ENCODE data around the gene HLA-DOA.

The HLA-DOA gene

DNA sequence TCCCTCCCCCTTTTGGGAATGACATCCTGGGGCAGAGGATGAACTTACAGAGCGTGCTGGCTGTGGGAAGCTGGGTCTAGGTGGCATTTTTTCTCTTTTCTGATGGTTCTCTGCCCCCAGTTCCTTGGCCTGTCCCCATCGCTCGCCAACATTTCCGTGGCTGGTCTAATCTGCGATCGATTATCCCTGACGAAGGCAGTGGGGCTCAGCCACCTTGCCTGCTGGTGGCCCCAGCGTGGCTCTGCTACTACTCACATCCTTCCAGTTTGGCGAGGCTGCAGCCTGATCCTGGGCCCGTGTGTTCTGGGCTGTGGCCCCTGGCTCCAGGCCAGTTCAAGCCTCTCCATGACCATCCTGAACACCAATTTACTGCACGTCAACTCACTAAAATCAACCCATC lies 6.4 kb upstream of the HLA-DOA start:
- DNase-seq = no peak

DNA sequence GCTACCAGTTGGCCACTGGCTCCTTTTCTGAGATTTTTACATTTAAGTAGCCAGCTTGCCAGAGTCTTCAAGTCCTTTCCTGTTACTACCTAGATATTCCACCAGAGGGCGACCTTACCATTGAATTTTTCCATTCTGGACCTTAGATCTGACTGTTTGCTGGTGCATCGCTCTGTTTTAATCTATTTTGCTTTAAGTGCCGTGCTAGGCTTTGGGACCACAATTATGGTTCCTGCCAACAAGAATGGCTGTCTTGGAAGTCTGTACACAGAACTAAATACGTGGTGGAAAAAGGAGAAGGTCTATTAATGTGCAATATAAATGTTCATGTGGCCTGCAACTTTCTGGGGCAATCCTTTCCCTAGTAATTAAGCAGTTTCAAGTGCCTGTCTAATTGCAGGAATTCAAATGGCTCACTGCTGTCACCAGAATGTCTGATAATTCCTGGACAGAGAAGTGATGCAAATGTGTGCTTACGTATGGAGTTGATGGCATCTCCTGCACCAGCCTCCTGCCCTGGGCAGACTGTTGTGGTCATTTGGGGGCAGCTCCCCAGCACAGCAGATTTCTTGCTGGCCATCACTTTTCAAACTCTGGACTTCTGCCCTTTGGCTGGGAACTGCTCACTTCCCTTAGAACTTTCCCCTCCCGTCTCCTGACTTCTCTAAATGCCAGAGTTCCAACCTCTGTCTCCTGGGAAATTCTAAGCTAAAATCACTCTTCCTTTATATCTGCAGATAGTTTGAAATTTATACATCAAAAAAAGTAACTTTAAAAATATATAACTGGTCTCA lies 5.6 kb upstream of the HLA-DOA start:
- DNase-seq = peak; percentile 83

DNA sequence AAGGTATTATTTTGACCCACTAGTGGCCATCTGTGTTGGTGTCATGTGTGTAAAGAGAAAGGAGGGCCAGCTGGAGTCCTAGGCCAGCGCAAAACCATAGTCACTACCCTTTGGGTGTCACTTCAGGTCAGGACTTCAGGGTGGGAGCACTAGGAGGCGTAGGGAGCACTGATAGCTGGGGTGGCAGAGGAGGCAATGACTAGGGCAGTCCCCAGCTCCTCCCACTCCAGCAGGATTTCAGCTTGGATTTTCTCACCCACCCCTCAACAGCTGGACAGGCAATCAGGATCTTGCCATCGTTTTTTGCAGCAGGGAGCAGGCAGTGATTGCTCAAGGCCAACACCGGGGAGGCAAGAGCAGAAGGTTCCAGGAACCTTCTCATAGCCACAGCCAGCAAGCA lies 4.2 kb upstream of the HLA-DOA start:
- no peak for DNase-seq

DNA sequence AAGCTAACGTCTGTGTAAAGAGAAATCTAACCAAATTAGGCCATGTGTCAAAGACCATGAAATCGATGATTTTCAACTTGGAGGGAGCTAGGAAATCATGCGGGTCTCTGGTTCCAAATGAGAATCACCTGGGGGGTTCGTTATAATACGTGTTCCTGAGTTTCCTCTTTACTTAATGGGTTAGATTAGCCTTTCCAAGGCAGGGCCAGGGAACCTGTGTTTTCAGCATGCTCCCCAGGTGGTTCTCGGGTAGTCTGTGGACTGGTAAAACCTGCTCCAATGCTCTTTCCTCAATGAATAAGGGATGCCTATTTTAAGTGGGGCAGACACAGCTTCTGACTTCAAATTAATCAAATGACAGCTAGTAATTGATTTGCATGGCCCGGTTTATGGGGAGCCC lies 965 bp upstream of the HLA-DOA start:
- DNase-seq = no peak

DNA sequence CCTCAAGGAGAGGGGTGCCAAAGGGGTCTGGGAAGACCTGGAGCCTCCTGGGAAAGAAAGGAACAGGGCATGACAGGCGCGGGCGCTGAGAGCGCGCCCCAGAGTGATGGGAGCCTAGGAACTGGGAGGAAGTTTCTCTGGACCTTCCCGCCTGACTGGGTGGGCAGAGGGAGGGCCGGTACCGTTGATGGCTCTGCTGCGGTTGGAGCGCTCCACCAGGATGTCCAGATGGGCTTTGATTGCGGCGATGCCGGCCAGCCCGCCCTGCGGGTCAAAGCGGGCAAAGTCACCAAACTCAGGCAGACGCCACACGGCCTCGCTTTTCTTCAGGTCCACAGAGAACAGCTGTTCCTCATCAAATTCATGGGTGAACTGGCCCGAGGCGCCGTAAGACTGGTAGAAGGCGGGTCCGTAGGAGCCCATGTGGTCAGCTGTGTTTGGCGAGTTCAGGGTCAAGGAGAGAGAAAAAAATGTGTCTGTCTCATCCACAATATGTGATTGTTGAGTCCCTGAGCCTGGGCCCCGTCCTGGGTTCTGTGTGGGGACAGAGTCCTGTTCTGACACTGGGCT lies 1.5 kb downstream of the HLA-DOA start:
- no peak for DNase-seq

DNA sequence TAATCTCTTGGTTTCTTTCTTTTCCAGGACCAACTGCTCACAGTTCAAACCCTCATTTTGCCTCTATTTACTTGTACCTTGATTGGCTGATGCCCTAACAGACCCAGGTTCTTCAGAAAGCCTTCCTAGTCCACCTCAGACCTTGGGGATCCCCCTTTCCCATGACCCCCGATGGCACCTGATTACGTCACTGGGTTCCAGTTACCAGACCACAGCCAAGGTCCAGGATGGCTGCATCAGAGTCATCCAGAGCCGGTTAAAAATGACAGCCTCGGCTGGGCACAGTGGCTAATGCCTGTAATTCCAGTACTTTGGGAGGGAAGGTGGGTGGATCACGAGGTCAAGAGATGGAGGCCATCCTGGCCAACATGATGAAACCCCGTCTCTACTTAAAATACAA lies 4.5 kb downstream of the HLA-DOA start:
- no peak for DNase-seq

DNA sequence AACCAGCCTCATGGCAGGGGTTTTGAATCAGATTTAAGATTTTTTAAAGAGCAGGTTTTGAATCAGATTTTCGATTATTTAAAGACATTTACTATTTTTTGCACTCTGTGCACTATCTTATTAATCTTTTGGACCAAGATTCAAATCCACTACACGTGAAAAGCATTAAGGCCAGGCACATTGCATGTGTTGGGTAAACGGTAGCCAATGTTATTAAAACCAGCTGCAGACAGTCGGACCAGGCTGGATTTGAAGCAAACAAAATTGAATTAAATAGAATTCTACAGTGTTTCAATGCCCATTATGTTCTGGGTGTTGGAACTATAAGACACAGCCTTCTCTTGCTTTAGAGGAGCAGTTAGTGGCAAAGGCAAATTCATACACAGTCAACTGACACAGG lies 7.7 kb downstream of the HLA-DOA start:
- no peak for DNase-seq

DNA sequence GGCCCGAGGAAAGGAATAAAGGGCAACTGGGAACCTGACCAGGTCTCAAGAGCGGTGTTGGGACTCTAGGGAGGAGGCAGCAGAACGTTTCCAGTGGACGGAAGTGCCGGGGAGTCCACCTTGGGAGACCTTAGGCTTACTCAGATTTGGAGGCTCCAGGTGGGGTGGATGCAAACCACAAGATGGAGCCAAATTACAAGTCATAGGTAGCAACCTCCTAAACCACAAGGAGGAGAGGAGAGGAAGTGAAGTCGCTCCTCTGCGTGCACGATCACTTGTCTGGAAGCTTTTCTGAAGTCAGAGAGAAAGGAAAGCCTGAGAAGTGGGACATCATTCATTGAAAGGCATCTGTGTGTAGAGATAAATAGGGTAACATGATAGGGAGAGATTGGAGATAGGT lies 9.3 kb downstream of the HLA-DOA start:
- DNase-seq = peak; percentile 46

DNA sequence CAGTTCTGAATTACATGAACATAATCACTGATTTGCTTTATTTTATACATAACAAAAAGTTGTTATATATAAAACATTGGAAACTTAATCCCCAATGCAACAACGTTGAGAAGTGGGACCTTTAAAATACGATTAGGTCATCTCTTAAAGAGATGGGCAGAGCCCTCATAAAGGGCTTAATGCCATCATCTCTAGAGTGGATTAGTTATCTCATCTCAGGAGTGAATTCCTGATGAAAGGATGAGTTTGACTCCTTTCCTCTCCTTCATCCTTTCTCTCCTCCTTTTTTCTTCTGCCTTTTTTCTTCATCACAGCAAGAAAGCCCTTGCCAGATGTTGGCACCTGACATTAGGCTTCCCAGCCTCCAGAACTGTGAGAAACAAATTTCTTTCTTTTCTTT lies 13.9 kb downstream of the HLA-DOA start:
- DNase-seq = no peak

DNA sequence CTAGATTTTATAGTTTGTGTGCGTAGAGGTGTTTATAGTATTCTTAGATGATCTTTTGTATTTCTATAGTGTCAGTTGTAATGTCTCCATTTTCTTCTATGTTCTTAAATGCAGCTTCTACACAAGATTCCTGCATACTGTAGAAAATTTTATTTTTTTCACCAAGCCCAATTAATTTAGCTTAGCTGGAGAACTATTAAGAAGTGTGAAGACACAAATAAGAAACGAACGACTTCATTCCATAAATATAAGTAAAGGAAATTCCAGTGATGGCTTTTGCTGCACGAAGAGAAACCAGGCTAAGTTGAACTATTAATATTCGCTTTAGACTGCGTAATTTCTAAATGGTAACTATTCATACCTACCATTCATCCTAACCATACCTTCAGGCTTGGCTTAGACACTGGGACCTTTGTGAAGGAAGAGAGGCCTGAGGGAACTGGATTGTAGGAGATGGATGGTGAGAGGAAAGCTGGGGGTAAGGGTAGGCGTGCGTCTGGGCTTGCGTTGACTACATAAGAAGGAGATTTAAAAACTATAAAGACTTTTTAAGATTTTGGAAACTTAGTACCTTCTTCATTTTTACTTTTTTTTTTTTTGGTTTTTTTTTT lies 15.9 kb downstream of the HLA-DOA start:
- DNase-seq = no peak

DNA sequence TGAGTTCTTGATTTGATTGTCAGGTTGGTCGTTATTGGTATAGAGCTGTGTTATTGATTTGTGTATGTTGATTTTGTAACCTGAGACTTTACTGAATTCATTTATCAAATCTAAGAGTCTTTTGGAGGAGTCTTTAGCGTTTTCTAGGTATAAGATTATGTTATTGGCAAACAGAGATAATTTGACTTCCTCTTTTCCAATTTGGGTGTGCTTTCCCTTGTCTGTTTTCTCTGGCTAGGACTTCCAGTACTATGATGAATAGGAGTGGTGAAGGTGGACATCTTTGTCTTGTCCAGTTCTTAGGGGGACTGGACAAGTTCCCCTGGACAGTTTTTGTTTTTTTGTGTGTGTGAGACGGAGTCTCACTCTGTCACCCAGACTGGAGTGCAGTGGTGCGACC lies 17.4 kb downstream of the HLA-DOA start:
- no peak for DNase-seq

DNA sequence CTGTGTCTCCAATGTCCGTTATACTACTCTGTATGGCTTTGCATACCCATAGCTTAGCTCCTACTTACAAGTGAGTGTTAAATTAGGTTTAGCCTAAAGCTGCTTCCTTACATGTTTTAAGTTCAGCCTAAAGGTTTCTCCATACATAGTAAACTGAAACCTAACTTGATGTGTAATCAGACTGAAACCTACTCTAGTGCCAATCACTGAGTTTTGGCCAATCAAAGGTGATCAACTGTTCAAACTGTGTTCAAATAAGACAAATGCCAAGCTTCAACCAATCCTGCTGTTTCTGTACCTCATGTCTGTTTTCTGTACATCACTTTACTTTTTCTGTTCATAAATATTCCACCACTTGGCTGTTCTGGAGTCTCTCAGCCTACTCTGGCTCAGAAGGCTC lies 20.0 kb downstream of the HLA-DOA start:
- DNase-seq = no peak

DNA sequence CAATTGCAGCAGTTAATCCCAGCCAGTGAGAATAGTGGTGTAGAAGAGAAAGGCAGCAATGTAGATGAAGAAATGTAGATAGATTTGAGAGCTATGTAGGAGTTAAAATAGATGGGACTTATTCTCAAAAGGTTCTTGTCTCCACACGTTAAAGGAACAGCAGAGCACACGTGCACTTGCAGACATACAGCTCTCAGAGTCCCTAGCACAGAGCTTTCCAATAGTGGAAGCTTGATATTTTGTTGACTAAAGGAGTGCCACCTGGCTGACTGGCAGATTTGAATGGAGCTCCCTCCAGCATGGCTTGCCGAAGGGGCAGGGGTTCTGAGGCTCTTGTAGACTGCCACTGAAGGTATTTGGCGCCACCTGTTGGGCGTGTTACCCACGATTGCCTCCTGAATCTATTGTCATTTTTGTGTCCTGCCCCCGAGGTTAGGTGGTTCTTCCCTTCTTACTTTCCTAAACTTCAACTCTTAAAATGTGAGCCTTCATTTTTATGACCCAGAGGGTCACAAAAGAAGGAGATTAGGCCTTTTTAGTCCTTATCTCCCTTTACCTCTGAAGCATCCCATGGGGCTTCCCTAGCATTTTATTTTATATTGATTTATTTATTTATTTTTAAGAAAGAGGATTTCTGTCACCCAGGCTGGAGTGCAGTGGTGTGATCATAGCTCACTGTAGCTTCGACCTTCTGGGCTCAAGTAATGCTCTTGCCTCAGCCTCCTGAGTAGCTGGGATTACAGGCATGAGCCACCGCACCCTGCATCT lies 24.6 kb downstream of the HLA-DOA start:
- peak; percentile 89 for DNase-seq

DNA sequence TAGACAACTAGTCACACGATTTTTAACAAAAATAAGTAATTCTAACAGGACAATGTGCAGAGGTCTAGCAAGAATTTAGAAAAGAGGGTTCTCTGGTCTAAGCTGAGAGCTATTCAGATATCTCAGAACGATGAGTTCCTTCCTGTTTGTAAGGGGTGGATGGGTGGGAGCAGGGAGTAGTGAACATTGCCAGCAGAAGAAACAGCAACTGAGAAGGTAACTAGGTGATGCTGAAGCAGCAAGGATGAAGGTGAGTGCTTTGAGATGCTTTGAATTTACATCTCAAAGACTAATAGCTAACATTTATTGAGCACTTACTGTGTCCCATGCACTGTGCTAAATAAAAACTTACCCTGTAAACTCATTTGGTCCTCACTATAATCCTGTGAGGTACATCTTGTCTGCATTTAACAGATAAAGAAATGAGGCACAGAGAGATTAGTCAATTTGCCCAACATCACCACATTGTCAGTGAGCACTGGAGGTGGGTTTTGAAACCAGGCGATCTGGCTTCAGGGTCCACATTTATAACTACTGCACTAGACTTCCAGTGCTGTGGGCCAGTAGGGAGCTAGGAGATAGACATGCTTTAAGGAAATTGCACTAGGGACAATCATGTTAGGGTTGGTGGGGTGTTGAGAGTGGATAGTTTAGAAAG lies 25.3 kb downstream of the HLA-DOA start:
- no peak for DNase-seq

DNA sequence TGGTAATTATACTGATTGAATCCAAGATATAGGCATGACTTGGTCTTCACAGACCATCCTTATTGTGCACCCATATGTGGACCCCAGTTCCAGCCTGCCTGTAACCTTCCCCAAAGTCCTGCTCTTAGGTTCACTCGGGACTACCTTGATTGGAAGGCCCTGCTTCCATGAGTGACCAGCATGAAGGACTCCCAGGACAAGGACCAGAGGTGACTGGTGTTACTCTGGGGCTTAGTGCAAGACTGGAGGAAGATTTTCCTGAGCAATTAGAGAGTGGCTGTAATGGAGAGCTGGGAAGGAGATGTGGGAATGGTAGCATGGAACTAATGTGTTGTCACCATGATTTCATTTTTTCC lies 25.9 kb downstream of the HLA-DOA start:
- no peak for DNase-seq

DNA sequence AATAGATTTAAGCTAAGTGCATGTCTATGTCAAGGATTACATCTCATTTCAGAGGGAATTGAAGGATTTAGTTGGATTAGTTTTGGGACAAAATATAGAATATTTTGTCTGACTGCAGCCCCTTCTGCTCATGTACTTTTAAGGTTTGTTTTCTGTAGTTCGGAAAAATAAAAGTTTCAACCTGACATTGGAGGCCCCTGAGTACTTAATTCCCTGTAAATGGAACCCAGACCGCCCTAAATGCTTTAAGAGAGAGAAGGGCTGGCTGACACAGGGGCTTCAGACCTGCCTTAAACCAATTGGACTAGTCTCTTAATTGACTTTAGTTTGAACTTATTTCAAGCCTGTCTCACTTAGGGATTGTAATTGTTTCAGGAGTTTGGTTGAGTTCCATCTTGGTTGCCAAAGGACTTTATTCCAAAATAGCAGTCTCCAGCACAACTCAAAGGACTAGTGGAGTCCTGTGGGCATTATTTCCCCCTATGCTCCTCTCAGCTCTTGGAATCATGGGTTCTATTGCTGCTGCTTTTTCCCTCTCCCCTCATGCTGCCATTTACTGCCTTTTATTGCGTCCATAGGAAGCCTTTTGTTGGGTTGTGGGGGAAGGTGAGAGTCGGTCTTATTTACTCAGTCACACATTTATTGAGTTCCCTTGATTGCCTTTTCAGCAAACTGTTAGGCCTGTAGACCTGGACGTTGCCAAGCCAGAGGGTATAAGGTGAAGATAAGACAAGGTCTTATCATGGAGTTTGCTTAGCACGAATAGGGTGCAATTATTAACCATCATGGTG lies 26.5 kb downstream of the HLA-DOA start:
- no peak for DNase-seq

DNA sequence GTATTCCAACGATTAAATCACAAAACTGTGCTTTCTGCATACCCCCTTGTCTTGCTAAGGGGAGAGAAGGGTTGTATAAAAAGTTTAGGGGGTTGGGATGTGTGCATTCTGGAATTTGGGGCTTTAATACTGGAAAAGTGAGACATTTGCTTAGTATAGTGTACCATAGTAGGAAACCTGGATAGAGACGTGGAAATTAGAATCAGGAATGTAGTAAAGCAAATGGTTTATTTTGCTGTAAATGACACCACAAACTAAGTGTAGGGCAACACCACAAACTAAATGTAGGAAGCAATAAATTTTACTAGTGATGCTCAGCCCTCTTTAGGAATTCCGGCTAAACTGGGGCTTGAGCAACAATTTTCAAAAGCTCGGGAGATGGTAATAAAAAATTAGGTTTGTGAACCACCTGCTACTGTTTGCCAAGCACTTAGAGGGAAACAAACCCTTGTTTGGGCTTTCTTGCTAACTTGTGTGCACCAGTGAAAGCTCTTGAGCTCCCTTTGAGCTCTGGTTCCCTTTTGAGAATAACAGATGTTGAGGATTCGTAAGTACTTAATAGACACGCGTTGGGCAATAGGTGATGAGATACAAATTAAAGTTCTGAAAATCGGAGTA lies 27.2 kb downstream of the HLA-DOA start:
- no peak for DNase-seq

DNA sequence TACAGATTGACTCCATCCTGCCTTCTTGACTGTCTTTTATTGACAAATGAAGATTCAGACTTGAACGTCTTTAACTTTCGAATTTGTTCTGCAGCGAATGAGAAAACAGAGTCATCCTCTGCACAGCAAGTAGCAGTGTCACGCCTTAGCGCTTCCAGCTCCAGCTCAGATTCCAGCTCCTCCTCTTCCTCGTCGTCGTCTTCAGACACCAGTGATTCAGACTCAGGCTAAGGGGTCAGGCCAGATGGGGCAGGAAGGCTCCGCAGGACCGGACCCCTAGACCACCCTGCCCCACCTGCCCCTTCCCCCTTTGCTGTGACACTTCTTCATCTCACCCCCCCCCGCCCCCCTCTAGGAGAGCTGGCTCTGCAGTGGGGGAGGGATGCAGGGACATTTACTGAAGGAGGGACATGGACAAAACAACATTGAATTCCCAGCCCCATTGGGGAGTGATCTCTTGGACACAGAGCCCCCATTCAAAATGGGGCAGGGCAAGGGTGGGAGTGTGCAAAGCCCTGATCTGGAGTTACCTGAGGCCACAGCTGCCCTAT lies 28.8 kb downstream of the HLA-DOA start:
- DNase-seq = no peak

DNA sequence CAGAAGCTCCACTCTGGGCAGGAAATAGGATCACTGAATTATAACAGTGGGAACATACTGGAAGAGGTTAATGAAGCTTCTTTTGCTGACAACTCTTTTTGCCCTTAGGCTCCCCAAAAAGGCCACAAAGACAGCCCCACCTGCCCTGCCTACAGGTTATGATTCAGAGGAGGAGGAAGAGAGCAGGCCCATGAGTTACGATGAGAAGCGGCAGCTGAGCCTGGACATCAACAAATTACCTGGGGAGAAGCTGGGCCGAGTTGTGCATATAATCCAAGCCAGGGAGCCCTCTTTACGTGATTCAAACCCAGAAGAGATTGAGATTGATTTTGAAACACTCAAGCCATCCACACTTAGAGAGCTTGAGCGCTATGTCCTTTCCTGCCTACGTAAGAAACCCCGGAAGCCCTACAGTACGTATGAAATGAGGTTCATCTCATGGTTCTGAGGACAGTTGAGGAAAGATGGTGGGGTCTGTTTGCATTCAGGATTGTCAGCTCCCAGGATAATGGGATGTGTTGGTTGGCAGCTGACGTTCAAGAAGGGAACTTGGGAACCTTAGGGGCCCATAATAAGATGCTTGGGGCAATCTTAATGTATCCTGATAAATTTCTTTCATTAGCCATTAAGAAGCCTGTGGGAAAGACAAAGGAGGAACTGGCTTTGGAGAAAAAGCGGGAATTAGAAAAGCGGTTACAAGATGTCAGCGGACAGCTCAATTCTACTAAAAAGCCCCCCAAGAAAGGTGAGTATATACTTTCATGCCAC lies 29.5 kb downstream of the HLA-DOA start:
- no peak for DNase-seq

DNA sequence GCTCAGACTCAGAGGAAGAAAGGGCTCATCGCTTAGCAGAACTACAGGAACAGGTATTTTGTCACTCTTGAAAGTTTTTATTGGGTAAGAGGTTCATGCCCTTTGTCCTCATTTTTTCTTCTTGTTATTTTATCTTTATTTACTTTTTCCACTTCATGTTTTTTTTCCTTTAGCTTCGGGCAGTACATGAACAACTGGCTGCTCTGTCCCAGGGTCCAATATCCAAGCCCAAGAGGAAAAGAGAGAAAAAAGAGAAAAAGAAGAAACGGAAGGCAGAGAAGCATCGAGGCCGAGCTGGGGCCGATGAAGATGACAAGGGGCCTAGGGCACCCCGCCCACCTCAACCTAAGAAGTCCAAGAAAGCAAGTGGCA lies 31.5 kb downstream of the HLA-DOA start:
- DNase-seq = no peak

Data from activated CD4-positive, alpha-beta T cell treated with anti-CD3 and anti-CD28 coated beads, Interleukin-2, amount 50 U/mL, for 16 hours (primary cell).